ENCODE results near the gene CSNK2B. TPM values are rescaled to one million over a fixed set of nuclear protein-coding genes. Genes with fewer than 3 reads are reported as not detected.
A peak's percentile ranks its signal among the peaks of the same experiment; 100 is the strongest.

CSNK2B gene
- 197 and 224 TPM in 2 replicates for total RNA-seq (2014; rRNA removed; shearing (Covaris generic))

DNA sequence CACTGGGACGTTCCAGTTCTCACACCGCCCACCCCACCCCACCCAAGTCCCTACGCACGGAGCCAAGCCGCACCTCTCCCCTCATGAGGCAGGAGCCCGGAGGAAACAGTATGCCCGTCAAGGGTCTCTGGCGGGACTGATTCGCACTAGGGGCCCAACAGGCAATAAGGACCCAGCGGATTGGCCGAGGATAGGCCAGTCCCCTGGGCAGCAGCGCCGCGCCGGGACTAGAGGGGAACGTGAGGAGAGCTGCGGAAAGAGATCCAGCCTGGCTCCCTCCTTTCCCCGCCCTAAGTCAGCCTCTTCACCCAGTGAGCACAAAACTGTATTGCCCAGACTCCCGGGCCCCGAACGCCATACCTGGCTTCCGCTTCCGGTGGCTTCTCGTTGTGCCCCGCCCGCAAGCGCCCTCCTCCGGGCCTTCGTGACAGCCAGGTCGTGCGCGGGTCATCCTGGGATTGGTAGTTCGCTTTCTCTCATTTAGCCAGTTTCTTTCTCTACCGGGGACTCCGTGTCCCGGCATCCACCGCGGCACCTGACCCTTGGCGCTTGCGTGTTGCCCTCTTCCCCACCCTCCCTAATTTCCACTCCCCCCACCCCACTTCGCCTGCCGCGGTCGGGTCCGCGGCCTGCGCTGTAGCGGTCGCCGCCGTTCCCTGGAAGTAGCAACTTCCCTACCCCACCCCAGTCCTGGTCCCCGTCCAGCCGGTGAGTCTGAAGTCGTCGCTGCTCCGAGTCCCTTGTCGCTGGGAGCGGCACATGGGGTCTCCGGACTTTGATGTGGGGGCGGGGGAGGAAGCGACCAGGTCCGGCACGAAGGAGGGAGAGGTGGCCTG lies at the start of gene CSNK2B:
TSS of gene CSNK2B (plus strand) at position 580 of the 836 bp plus-strand sequence. CDS start 752 bp downstream, outside the sequence.
- H3K27me3 ChIP-seq (ENCODE audit: control insufficient read depth, insufficient read depth, low read length), result no peaks in the 10 kb centered on the region
- H3K4me3 ChIP-seq (ENCODE audit: insufficient read depth, low read depth, low read length), result peak within 1 kb of the TSS; percentile 94
- DNase-seq, result peak; percentile 98
- H3K36me3 ChIP-seq (replicated peaks; ENCODE audit: control insufficient read depth, insufficient read depth, low read length), result peaks cover 39% of the 10 kb centered on the region

DNA sequence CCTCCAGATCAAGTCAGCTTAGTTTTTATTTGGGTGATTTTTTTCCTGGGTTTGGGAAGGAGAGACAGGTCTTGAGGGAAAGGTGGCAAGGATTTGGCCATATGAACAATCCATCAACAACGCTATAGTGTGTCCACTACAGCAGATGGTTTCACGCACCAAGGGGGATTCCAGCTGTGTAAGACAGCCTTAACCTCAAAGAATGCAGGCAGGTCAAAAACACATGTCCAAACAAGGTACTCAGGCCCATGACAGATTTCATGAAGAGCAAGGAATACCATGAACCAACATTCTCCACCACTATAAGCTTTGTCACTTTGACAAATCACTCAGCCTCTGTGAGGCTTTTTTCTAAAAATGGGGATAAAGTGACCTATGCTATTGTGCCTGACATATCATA lies 48.9 kb upstream of the CSNK2B start:
- DNase-seq, result no peak
- H3K36me3 ChIP-seq (replicated peaks; ENCODE audit: control insufficient read depth, insufficient read depth, low read length), result no peaks in the 10 kb centered on the region
- H3K27me3 ChIP-seq (ENCODE audit: control insufficient read depth, insufficient read depth, low read length), result no peaks in the 10 kb centered on the region
- H3K4me3 ChIP-seq (ENCODE audit: insufficient read depth, low read depth, low read length), result no peak overlapping the region

DNA sequence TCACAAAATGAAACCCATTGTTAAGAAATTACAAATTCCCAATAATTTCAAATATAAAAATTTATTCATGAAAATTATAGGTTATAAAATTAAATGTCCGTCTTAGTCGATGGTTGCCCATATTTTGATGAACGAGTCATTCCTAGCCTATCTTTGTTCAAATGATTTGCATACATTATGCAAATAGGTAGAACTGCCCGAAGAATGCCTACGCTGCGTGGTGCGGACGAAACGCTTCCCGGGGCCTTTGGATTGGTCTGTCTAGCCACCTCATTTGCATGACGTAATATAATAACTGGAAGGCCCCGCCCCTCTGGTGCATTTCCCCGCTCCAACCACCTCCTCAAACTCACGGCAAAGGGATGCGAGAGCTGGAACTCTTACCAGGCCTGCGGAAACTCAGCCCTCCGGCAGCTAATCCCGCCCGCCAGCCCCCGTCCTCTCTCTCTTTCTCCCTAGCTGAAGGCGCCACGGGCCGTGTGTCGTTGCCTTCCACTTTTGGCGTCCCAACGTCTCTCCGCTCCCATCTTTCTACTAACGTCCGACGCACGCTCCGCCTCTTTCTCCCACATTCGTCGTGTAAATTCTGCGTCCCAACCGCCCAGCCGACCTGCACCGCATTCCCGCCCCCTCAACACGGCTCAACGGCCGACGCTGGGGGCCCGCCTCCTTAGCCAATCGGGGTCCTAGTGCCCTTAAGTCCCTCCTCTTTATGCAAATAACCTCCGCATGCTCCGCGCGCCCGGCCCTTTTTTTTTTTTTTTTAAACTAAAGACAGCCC lies 45.9 kb upstream of the CSNK2B start:
- H3K27me3 ChIP-seq (ENCODE audit: control insufficient read depth, insufficient read depth, low read length), result no peaks in the 10 kb centered on the region
- peak overlapping the region; percentile 77 for H3K4me3 ChIP-seq (ENCODE audit: insufficient read depth, low read depth, low read length)
- H3K36me3 ChIP-seq (replicated peaks; ENCODE audit: control insufficient read depth, insufficient read depth, low read length), result peaks cover 18% of the 10 kb centered on the region
- peak; percentile 89 for DNase-seq

DNA sequence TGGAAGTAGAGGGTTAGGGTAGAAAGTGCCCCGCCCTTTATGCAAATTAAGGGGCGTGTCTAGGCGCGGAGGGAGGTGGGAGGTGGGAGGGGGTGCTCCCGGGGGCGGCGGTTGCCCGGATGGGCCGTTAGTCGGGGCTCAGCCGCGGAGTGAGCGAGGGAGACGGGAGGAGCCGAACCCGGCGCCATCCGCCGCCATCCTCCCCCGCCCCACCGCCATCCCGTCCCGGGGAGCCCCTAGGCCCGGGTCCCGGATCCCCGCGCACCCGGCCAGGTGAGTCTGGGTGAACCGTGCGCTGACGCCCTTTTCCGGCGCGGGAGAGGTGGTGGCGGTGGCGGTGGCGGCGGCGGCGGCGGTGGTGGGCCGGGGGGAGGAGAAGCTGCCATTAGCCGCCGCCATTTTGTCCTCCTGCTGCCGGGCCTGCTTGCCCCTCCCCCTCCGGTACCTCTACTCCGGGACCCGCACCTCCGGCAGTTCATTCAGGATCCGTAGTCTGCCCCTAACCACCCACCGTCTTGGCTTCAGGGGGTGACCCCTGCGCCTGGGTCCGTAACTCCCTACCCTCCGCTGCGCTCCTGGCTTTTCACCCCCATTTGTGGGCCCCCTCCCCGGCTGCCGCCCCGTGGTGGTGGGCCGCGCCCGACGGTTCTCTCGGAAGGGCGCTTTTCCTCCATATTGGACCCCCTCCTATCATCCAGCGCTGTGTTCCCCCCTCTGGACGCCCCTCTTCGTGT lies 45.1 kb upstream of the CSNK2B start, which contains the start of gene PRRC2A:
TSS of gene PRRC2A (plus strand) at position 130 of the 734 bp plus-strand sequence. CDS start 2,075 bp downstream, outside the sequence.
- DNase-seq, result peak; percentile 99
- Histone ChIP-seq H3K36me3 (replicated peaks; ENCODE audit: control insufficient read depth, insufficient read depth, low read length) (peaks cover 26% of the 10 kb centered on the region), H3K27me3 (ENCODE audit: control insufficient read depth, insufficient read depth, low read length) (no peaks in the 10 kb centered on the region), H3K4me3 (ENCODE audit: insufficient read depth, low read depth, low read length) (peak within 1 kb of the TSS; percentile 77)

DNA sequence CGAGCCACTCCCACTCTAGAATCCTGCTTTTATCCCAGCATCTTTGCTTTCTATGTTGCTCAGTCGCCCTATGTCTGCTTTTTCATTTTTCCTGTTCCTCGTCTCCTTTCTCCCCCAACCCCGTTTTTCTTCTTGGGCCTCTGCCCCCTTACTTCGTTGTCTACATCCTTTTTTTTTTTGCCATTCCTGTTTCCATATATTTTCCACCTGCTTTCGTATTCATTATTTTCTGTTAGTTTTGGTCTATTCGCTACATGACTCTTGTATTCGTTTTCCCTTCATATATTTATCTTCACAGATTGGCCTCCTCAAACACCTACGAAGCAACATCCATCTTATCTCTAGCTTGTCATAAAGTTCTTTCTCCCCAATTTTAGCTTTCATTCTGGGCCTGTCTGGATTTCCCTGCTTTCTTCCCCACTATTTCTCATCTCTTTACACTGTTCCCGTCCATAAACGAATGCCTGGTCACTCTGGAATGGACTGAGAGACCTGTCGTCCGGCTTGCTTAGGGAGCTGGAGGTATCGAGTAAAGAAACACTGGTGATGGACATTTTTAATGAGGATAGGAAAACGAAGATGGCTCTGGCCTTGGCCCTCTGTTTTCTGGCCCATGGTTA lies 44.5 kb upstream of the CSNK2B start:
- H3K36me3 ChIP-seq (replicated peaks; ENCODE audit: control insufficient read depth, insufficient read depth, low read length), result peaks cover 32% of the 10 kb centered on the region
- H3K27me3 ChIP-seq (ENCODE audit: control insufficient read depth, insufficient read depth, low read length), result no peaks in the 10 kb centered on the region
- DNase-seq, result no peak
- H3K4me3 ChIP-seq (ENCODE audit: insufficient read depth, low read depth, low read length), result peak overlapping the region; percentile 67

DNA sequence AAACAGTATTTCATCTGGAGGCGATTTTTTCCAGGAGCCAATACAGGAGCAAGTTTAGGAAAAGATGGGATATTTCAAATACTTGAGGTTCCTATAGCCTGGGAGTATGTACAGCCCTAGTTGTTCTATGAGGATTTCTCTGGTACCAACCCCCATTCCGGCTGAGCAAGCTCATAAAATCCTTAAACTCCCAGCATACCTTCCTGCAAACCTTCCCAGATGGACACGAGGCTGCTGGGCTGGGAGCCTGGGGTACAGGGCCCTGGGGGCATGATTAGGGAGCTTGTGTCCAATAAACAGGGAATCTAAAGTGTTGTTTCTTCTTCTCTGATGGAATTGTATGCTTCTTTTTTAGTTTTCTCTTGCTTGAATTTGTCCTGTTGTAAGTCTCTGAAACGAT lies 43.9 kb upstream of the CSNK2B start:
- Histone ChIP-seq H3K27me3 (ENCODE audit: control insufficient read depth, insufficient read depth, low read length) (no peaks in the 10 kb centered on the region), H3K4me3 (ENCODE audit: insufficient read depth, low read depth, low read length) (peak overlapping the region; percentile 67), H3K36me3 (replicated peaks; ENCODE audit: control insufficient read depth, insufficient read depth, low read length) (peaks cover 37% of the 10 kb centered on the region)
- peak; percentile 36 for DNase-seq

DNA sequence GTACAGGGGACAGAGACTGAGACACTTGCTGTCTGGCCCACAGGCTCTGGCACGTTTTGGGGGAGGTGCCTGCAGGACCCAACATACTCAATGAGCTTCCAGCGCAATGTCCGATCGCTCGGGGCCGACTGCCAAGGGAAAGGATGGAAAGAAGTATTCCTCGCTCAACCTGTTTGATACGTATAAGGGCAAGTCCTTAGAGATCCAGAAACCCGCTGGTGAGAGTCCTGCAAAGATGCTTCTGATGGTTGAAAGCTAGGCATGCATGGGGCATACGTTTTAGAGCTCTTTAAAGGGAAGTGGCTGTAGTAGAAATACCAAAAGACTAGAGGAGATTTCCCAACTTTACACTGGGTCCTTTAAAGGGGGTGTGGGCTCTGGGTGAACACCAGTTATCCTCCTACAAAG lies 43.2 kb upstream of the CSNK2B start:
- peaks cover 42% of the 10 kb centered on the region for H3K36me3 ChIP-seq (replicated peaks; ENCODE audit: control insufficient read depth, insufficient read depth, low read length)
- no peaks in the 10 kb centered on the region for H3K27me3 ChIP-seq (ENCODE audit: control insufficient read depth, insufficient read depth, low read length)
- H3K4me3 ChIP-seq (ENCODE audit: insufficient read depth, low read depth, low read length), result no peak overlapping the region
- DNase-seq, result peak; percentile 32

DNA sequence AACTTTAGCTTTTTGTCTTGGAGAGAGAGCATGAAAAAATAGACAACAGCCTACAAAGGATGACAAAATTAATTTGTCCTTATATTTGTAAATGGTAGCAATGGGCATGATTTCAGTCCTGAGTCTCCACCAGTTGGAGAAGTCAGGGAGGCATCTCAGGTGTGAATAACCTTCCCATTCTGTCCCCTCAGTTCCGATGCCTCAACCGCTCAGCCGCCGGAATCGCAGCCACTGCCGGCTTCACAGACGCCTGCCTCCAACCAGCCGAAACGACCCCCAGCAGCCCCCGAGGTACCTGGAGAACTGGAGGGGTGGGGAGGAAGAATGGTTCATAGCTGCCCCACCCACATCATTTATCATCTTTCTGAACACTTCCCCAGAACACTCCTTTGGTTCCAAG lies 41.8 kb upstream of the CSNK2B start:
- DNase-seq, result no peak
- Histone ChIP-seq H3K36me3 (replicated peaks; ENCODE audit: control insufficient read depth, insufficient read depth, low read length) (peaks cover 55% of the 10 kb centered on the region), H3K27me3 (ENCODE audit: control insufficient read depth, insufficient read depth, low read length) (no peaks in the 10 kb centered on the region), H3K4me3 (ENCODE audit: insufficient read depth, low read depth, low read length) (no peak overlapping the region)

DNA sequence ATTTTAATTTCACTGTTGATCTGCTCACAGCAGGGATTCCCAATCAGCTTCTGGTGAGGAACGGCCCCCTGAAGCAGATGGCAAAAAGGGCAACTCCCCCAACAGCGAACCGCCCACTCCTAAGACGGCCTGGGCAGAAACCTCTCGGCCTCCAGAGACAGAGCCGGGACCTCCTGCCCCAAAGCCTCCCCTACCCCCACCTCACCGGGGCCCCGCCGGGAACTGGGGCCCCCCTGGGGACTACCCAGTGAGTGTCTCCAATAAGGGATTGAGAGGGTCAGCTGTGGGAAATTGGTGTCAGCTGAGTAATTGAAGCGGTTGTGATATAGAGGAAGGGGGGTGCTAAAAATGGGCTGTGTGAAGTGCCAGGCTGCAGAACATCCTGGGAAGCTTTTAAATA lies 38.9 kb upstream of the CSNK2B start:
- no peaks in the 10 kb centered on the region for H3K27me3 ChIP-seq (ENCODE audit: control insufficient read depth, insufficient read depth, low read length)
- H3K4me3 ChIP-seq (ENCODE audit: insufficient read depth, low read depth, low read length), result no peak overlapping the region
- DNase-seq, result peak; percentile 49
- H3K36me3 ChIP-seq (replicated peaks; ENCODE audit: control insufficient read depth, insufficient read depth, low read length), result peaks cover 74% of the 10 kb centered on the region

DNA sequence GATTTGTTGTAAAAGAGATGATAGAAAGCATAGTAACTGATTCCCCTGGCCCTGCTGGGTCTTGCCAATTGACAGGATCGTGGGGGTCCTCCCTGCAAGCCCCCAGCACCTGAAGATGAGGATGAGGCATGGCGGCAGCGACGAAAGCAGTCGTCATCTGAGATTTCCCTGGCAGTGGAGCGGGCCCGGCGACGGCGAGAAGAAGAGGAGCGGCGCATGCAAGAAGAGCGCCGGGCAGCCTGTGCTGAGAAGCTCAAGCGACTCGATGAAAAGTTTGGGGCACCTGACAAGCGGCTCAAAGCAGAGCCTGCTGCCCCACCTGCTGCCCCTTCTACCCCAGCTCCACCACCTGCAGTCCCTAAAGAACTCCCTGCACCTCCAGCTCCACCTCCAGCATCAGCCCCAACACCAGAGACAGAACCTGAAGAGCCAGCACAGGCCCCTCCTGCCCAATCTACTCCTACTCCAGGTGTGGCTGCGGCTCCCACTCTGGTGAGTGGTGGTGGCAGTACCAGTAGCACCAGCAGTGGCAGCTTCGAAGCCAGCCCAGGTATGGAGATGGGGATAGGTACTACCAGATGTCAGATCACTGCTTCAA lies 38.1 kb upstream of the CSNK2B start:
- Histone ChIP-seq H3K36me3 (replicated peaks; ENCODE audit: control insufficient read depth, insufficient read depth, low read length) (peaks cover 80% of the 10 kb centered on the region), H3K4me3 (ENCODE audit: insufficient read depth, low read depth, low read length) (no peak overlapping the region)

DNA sequence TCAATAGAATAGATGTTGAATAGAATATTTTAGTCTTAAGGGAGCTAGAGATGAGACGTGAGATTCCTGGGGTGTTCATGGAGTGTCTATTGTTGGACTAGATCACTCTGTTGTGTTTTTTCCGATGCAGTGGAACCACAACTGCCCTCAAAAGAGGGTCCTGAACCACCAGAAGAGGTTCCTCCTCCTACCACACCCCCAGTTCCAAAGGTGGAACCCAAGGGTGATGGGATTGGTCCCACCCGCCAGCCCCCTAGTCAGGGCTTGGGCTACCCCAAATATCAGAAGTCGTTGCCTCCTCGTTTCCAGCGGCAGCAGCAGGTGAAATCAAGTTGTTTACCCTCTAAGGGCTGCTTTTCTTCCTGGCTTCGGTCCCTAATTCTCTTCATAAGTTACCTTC lies 36.9 kb upstream of the CSNK2B start:
- H3K4me3 ChIP-seq (ENCODE audit: insufficient read depth, low read depth, low read length), result no peak overlapping the region
- H3K36me3 ChIP-seq (replicated peaks; ENCODE audit: control insufficient read depth, insufficient read depth, low read length), result peaks cover 84% of the 10 kb centered on the region
- no peak for DNase-seq
- H3K27me3 ChIP-seq (ENCODE audit: control insufficient read depth, insufficient read depth, low read length), result no peaks in the 10 kb centered on the region

More for the DNA sequence above, 38.1 kb upstream of the CSNK2B start:
- DNase-seq, result peak; percentile 34
- H3K27me3 ChIP-seq (ENCODE audit: control insufficient read depth, insufficient read depth, low read length), result no peaks in the 10 kb centered on the region

DNA sequence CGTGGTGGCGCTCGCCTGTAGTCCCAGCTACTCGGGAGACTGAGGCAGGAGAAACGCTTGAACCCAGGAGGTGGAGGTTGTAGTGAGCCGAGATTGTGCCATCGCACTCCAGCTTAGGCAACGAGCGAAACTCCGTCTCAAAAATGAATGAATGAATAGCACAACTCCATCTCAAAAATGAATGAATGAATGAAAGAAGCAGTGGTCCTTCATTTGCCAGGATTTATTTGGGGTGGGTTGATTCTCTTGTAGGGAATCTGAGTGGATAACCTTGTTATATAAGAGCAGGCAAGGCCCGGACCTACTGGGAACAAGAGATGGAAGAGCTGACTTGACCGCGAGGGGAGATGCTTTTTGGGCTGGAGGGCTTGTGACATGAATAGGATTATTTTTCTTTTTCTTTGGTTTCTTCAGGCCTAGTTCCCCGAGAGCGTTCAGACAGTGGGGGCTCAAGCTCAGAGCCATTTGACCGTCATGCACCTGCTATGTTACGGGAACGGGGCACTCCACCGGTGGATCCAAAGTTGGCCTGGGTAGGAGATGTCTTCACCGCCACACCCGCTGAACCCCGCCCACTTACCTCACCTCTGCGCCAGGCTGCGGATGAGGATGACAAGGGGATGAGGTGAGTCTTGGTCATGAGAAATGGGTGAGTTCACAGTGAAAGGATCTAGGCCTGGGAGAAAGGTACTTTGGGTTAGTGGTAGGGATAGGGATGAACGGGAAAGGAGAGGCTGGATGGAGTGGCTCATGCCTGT lies 35.5 kb upstream of the CSNK2B start:
- no peak overlapping the region for H3K4me3 ChIP-seq (ENCODE audit: insufficient read depth, low read depth, low read length)
- no peaks in the 10 kb centered on the region for H3K27me3 ChIP-seq (ENCODE audit: control insufficient read depth, insufficient read depth, low read length)
- no peak for DNase-seq
- H3K36me3 ChIP-seq (replicated peaks; ENCODE audit: control insufficient read depth, insufficient read depth, low read length), result peaks cover 84% of the 10 kb centered on the region

DNA sequence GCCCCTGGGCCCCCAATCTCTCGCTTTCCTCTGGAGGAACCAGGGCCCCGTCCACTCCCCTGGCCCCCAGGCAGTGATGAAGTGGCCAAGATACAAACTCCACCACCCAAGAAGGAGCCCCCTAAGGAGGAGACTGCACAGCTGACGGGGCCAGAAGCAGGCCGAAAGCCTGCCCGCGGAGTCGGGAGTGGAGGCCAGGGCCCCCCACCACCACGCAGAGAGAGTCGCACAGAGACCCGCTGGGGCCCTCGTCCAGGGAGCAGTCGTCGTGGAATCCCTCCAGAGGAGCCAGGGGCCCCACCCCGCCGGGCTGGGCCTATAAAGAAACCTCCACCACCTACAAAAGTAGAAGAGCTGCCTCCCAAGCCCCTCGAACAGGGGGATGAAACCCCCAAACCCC lies 34.7 kb upstream of the CSNK2B start:
- Histone ChIP-seq H3K27me3 (ENCODE audit: control insufficient read depth, insufficient read depth, low read length) (no peaks in the 10 kb centered on the region), H3K36me3 (replicated peaks; ENCODE audit: control insufficient read depth, insufficient read depth, low read length) (peaks cover 85% of the 10 kb centered on the region), H3K4me3 (ENCODE audit: insufficient read depth, low read depth, low read length) (no peak overlapping the region)
- no peak for DNase-seq
